Measurements from ENCODE around the gene PCGF3.

PCGF3 gene

GRCh38 chr4:743463-744211, 38.0 kb downstream of the PCGF3 start:
- TF ChIP-seq, protein P1, sequence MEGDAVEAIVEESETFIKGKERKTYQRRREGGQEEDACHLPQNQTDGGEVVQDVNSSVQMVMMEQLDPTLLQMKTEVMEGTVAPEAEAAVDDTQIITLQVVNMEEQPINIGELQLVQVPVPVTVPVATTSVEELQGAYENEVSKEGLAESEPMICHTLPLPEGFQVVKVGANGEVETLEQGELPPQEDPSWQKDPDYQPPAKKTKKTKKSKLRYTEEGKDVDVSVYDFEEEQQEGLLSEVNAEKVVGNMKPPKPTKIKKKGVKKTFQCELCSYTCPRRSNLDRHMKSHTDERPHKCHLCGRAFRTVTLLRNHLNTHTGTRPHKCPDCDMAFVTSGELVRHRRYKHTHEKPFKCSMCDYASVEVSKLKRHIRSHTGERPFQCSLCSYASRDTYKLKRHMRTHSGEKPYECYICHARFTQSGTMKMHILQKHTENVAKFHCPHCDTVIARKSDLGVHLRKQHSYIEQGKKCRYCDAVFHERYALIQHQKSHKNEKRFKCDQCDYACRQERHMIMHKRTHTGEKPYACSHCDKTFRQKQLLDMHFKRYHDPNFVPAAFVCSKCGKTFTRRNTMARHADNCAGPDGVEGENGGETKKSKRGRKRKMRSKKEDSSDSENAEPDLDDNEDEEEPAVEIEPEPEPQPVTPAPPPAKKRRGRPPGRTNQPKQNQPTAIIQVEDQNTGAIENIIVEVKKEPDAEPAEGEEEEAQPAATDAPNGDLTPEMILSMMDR (conservative IDR thresholded peaks at IDR 0.05; ENCODE audit: low read depth, low read length) = no peak
- H3K4me3 ChIP-seq (ENCODE audit: low read length) = no peak overlapping the region
- no peak for DNase-seq (ENCODE audit: low read depth)

DNA sequence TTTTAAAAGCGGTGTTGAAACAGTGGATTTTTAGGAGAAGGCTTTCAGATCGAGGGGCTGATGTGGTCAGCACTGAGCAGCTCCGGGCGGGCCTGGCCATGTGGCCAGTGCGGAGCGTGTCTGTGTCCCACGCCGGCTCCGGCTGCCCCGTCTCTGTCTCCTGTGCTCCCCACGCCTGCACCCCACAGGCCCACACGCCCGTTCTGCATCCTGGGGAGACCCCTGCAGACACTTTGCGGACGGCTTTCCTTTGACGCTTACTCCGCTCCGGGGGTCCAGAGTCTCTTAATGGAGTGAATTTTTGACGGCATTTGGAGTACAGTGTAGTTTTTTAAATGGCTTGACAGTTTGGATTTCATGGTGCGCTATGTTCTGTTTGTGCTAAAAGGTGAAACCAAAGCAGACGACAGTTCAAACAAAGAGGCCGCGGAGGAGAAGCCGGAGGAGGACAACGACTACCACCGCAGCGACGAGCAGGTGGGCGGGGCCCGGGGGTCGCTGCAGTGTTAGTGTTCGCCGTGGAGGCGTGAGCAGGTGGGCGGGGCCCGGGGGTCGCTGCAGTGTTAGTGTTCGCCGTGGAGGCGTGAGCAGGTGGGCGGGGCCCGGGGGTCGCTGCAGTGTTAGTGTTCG, 38.7 kb downstream of the PCGF3 start:
- no peak for DNase-seq (ENCODE audit: low read depth)
- H3K4me3 ChIP-seq (ENCODE audit: low read length) = no peak overlapping the region
- TF ChIP-seq, protein P1 (conservative IDR thresholded peaks at IDR 0.05; ENCODE audit: low read depth, low read length) = no peak

GRCh38 chr4:747546-748170, 42.0 kb downstream of the PCGF3 start:
- no peak for DNase-seq (ENCODE audit: low read depth)
- no peak overlapping the region for H3K4me3 ChIP-seq (ENCODE audit: low read length)
- TF ChIP-seq, protein P1 (conservative IDR thresholded peaks at IDR 0.05; ENCODE audit: low read depth, low read length) = no peak

DNA sequence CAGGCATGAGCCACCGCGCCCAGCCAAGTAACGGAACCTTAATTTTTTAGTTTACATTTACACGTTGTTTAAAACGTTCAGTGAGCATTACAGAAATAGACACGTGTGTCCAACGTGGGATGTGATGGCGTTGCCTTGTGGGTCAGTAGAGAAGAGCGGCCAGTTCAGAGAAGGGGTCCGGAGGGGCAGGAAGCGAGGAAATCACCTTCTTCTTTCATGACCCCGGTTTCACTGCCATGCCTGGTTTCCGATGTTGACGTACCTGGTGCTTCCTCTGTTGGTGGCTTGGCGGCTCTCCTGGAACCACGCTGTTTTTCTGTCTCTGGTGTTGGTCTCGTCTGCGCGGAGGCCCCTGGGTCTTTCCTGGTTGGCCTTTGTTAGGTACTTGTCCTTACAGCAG, 42.8 kb downstream of the PCGF3 start:
- no peak overlapping the region for H3K4me3 ChIP-seq (ENCODE audit: low read length)
- TF ChIP-seq, protein P1 (conservative IDR thresholded peaks at IDR 0.05; ENCODE audit: low read depth, low read length) = no peak
- no peak for DNase-seq (ENCODE audit: low read depth)

GRCh38 chr4:749698-750666, 44.4 kb downstream of the PCGF3 start:
- H3K4me3 ChIP-seq (ENCODE audit: low read length) = no peak overlapping the region
- no peak for DNase-seq (ENCODE audit: low read depth)
- TF ChIP-seq, protein P1 (conservative IDR thresholded peaks at IDR 0.05; ENCODE audit: low read depth, low read length) = no peak

- no peak overlapping the region for H3K4me3 ChIP-seq (ENCODE audit: low read length)
- DNase-seq (ENCODE audit: low read depth) = no peak
- TF ChIP-seq, protein P1 (conservative IDR thresholded peaks at IDR 0.05; ENCODE audit: low read depth, low read length) = no peak
These were observed 46.0 kb downstream of the PCGF3 start for GRCh38 chr4:751676-752075.

All from retinal pigment epithelial cell (primary cell).